HTERT RPE-1 (cell line): ENCODE data around the gene IL1B.

Source experiments
- in situ Hi-C: fragments of 300-500 bp; cut with MboI; formaldehyde crosslinking; loops from 4 replicates; pipeline ENCODE4 v1.14.3; 2020; ENCODE audit warnings: low sequenced_read_pairs

The IL1B gene

GRCh38 chr2:112829961-112830681 is 6.5 kb downstream of the IL1B start:
- in situ Hi-C loops: no loop called here

- in situ Hi-C loops: no loop called here
Measured at GRCh38 chr2:112829101-112829960, 7.2 kb downstream of the IL1B start.

- in situ Hi-C loops: no loop called here
Measured at GRCh38 chr2:112828251-112828691, 8.3 kb downstream of the IL1B start.

- in situ Hi-C loops: no loop called here
Measured at GRCh38 chr2:112827604-112828185, 8.9 kb downstream of the IL1B start.

GRCh38 chr2:112827009-112827408 is 9.6 kb downstream of the IL1B start:
- in situ Hi-C loops: no loop called here

GRCh38 chr2:112825706-112826105 is 10.9 kb downstream of the IL1B start:
- in situ Hi-C loops: no loop called here

- in situ Hi-C loops: no loop called here
Measured at GRCh38 chr2:112824694-112825085, 11.9 kb downstream of the IL1B start.

- in situ Hi-C loops: no loop called here
Measured at GRCh38 chr2:112821682-112822081, 14.9 kb downstream of the IL1B start.

- in situ Hi-C loops: no loop called here
Measured at GRCh38 chr2:112821142-112821541, 15.4 kb downstream of the IL1B start.

- in situ Hi-C loops: no loop called here
Measured at GRCh38 chr2:112820343-112820742, 16.2 kb downstream of the IL1B start.

GRCh38 chr2:112819081-112819480 is 17.5 kb downstream of the IL1B start:
- in situ Hi-C loops: no loop called here

GRCh38 chr2:112818094-112818902 is 18.3 kb downstream of the IL1B start:
- in situ Hi-C loops: no loop called here

- in situ Hi-C loops: no loop called here
Measured at GRCh38 chr2:112817082-112817689, 19.4 kb downstream of the IL1B start.

- in situ Hi-C loops: no loop called here
Measured at GRCh38 chr2:112814278-112814677, 22.3 kb downstream of the IL1B start.

GRCh38 chr2:112813280-112813966 is 23.2 kb downstream of the IL1B start:
- in situ Hi-C loops: no loop called here

- in situ Hi-C loops: no loop called here
Measured at GRCh38 chr2:112812318-112813267, 24.0 kb downstream of the IL1B start.

- in situ Hi-C loops: no loop called here
Measured at GRCh38 chr2:112811841-112812306, 24.7 kb downstream of the IL1B start.

GRCh38 chr2:112811276-112811831 is 25.2 kb downstream of the IL1B start:
- in situ Hi-C loops: no loop called here
